ENCODE measurements around the gene UGT1A8.

The UGT1A8 gene

DNA sequence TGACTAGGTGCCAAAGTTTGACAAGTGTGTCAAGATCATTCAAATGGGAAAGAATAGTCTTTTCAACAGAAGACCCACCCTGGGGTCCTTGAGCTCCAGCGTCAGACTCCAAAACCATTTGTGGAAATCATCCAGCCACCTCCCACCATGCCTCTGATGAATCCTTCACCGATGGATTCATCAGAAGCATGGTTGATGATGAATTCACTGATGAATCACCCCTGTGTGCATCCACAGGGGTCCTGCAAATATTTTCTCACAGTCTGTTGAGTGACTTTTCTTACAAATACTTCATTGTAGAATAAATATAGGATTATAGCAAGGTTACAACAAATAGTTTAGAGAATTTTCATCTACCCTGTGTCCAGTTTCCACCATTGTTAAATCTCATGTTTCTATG lies 58.6 kb downstream of the UGT1A8 start:
- no peak overlapping the region for H2AFZ ChIP-seq (ENCODE audit: low read length)

DNA sequence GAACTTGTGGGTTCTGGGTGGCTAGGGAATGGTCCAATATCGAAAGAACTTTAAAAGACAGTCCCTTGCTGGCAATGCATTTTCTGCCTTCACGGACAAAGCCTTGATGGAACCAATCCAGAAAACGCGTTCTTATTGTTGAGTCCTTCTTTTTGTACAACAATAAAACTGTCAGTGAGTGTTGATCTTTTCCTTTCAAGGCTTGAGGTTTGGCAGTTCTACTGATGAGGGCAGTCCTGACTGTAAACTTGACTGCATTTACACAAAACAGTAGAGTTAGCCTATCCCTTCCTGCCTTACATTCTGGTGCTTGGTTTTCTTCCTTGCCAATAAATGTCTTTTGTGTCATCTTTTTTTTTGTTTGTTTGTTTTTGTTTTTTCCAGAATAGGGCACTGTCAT lies 61.8 kb downstream of the UGT1A8 start:
- Histone ChIP-seq H2AFZ (ENCODE audit: low read length) (no peak overlapping the region), H4K91ac (ENCODE audit: low read depth, low read length, poor library complexity) (no peak overlapping the region), H2BK12ac (ENCODE audit: low read length) (no peak overlapping the region), H2BK15ac (ENCODE audit: low read length) (no peak overlapping the region), H2AK5ac (ENCODE audit: low read depth, low read length) (no peak overlapping the region), H2BK5ac (ENCODE audit: low read length) (no peak overlapping the region), H3K36me3 (replicated peaks in 1 of 2; ENCODE audit: control insufficient read depth in 2 of 2, insufficient read depth in 2 of 2, low read length in 2 of 2) (no peaks in the 10 kb centered on the region), H3K23ac (ENCODE audit: low read depth, low read length, poor library complexity) (no peak overlapping the region), H3K4me2 (ENCODE audit: insufficient read depth, low read length, poor library complexity, severe bottlenecking) (no peak overlapping the region), H4K8ac (ENCODE audit: low read depth, low read length) (no peak overlapping the region), H3K4me1 (ENCODE audit: control insufficient read depth in 2 of 2, insufficient read depth in 1 of 2, low read depth in 1 of 2, low read length in 2 of 2) (no peaks in the 10 kb centered on the region), H3K4ac (ENCODE audit: low read length) (no peak overlapping the region), H3K9me3 (replicated peaks in 1 of 2; ENCODE audit: control insufficient read depth in 2 of 2, insufficient read depth in 1 of 2, low read depth in 1 of 2, low read length in 2 of 2) (no peaks in the 10 kb centered on the region), H3K27me3 (ENCODE audit: control insufficient read depth in 3 of 3, insufficient read depth in 3 of 3, low read depth in 1 of 3, low read length in 3 of 3) (no peaks in the 10 kb centered on the region), H2BK120ac (ENCODE audit: low read depth, low read length) (no peak overlapping the region), H3K79me1 (ENCODE audit: low read depth, low read length) (no peaks in the 10 kb centered on the region), H3K4me3 (ENCODE audit: low read length in 2 of 2) (no peak overlapping the region), H3K14ac (ENCODE audit: low read length) (no peak overlapping the region), H3K18ac (ENCODE audit: low read length) (no peak overlapping the region), H3K9ac (ENCODE audit: low read depth, low read length, poor library complexity) (no peak overlapping the region), H3K27ac (replicated peaks; ENCODE audit: low read length) (no peak overlapping the region)
- DNase-seq (ENCODE audit: low spot score) = no peak
- no CpG with 5 or more reads among the region's 4 CpGs for WGBS, 2 donors (ENCODE audit: extremely low coverage in 2 of 2, insufficient read length in 2 of 2, insufficient replicate concordance in 1 of 2)

More for the DNA sequence above, 58.6 kb downstream of the UGT1A8 start:
- no peak overlapping the region for H2AK5ac ChIP-seq (ENCODE audit: low read depth, low read length)
- H4K8ac ChIP-seq (ENCODE audit: low read depth, low read length) = no peak overlapping the region
- H3K36me3 ChIP-seq (replicated peaks in 1 of 2; ENCODE audit: control insufficient read depth in 2 of 2, insufficient read depth in 2 of 2, low read length in 2 of 2) = no peaks in the 10 kb centered on the region
- H3K9me3 ChIP-seq (replicated peaks in 1 of 2; ENCODE audit: control insufficient read depth in 2 of 2, insufficient read depth in 1 of 2, low read depth in 1 of 2, low read length in 2 of 2) = no peaks in the 10 kb centered on the region
- no peak overlapping the region for H2BK120ac ChIP-seq (ENCODE audit: low read depth, low read length)
- H4K91ac ChIP-seq (ENCODE audit: low read depth, low read length, poor library complexity) = no peak overlapping the region
- no peak overlapping the region for H3K4me3 ChIP-seq (ENCODE audit: low read length in 2 of 2)
- H2BK15ac ChIP-seq (ENCODE audit: low read length) = no peak overlapping the region
- H3K18ac ChIP-seq (ENCODE audit: low read length) = no peak overlapping the region
- no peak overlapping the region for H3K9ac ChIP-seq (ENCODE audit: low read depth, low read length, poor library complexity)
- no peaks in the 10 kb centered on the region for H3K79me1 ChIP-seq (ENCODE audit: low read depth, low read length)
- no peak for DNase-seq (ENCODE audit: low spot score)
- no peak overlapping the region for H3K23ac ChIP-seq (ENCODE audit: low read depth, low read length, poor library complexity)
- no peak overlapping the region for H2BK5ac ChIP-seq (ENCODE audit: low read length)
- WGBS, 2 donors (ENCODE audit: extremely low coverage in 2 of 2, insufficient read length in 2 of 2, insufficient replicate concordance in 1 of 2) = no CpG with 5 or more reads among the region's 2 CpGs
- H3K4me1 ChIP-seq (ENCODE audit: control insufficient read depth in 2 of 2, insufficient read depth in 1 of 2, low read depth in 1 of 2, low read length in 2 of 2) = no peaks in the 10 kb centered on the region
- H3K4ac ChIP-seq (ENCODE audit: low read length) = no peak overlapping the region
- no peaks in the 10 kb centered on the region for H3K27me3 ChIP-seq (ENCODE audit: control insufficient read depth in 3 of 3, insufficient read depth in 3 of 3, low read depth in 1 of 3, low read length in 3 of 3)
- H3K14ac ChIP-seq (ENCODE audit: low read length) = no peak overlapping the region
- H3K27ac ChIP-seq (replicated peaks; ENCODE audit: low read length) = no peak overlapping the region
- no peak overlapping the region for H2BK12ac ChIP-seq (ENCODE audit: low read length)
- no peak overlapping the region for H3K4me2 ChIP-seq (ENCODE audit: insufficient read depth, low read length, poor library complexity, severe bottlenecking)

DNA sequence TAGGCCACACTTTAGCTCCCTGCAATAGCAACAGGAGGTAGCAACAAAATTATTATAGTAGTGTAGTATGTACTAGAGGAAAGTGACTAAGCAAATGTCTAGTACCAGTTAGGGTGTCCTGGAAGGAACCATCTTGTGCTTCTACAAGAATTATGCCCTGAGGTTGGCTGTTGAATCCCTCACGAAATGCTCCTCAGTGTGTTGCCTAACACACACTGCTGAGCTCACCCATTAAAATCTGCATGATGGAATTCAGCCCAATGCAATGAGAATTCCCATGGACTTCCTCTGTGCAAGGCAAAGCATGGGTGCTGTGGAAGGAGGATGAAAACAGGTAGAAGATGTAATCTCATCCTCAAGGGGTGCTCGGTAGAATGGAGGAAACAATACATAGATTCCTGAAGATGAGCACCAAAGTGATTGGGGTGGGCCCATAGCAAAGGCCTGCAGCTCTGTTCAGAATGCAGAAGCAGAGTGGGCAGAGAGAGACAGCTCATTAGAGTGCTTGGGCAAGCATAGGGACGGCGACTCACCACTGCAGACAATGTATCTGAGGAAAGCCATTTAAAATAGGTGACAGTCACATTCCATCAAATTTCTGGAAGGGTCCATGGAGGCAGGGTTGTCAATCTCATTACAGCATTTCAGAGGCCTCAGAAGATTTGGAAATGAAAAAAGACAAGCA lies 63.1 kb downstream of the UGT1A8 start:
- Histone ChIP-seq H2BK5ac (ENCODE audit: low read length) (no peak overlapping the region), H3K36me3 (replicated peaks in 1 of 2; ENCODE audit: control insufficient read depth in 2 of 2, insufficient read depth in 2 of 2, low read length in 2 of 2) (no peaks in the 10 kb centered on the region), H2AK5ac (ENCODE audit: low read depth, low read length) (no peak overlapping the region), H3K4me1 (ENCODE audit: control insufficient read depth in 2 of 2, insufficient read depth in 1 of 2, low read depth in 1 of 2, low read length in 2 of 2) (no peaks in the 10 kb centered on the region), H3K18ac (ENCODE audit: low read length) (no peak overlapping the region), H3K27me3 (ENCODE audit: control insufficient read depth in 3 of 3, insufficient read depth in 3 of 3, low read depth in 1 of 3, low read length in 3 of 3) (no peaks in the 10 kb centered on the region), H2BK120ac (ENCODE audit: low read depth, low read length) (no peak overlapping the region), H3K27ac (replicated peaks; ENCODE audit: low read length) (no peak overlapping the region), H3K4ac (ENCODE audit: low read length) (no peak overlapping the region), H3K79me1 (ENCODE audit: low read depth, low read length) (no peaks in the 10 kb centered on the region), H3K23ac (ENCODE audit: low read depth, low read length, poor library complexity) (no peak overlapping the region), H2BK12ac (ENCODE audit: low read length) (no peak overlapping the region), H4K91ac (ENCODE audit: low read depth, low read length, poor library complexity) (no peak overlapping the region), H3K14ac (ENCODE audit: low read length) (no peak overlapping the region), H3K9me3 (replicated peaks in 1 of 2; ENCODE audit: control insufficient read depth in 2 of 2, insufficient read depth in 1 of 2, low read depth in 1 of 2, low read length in 2 of 2) (no peaks in the 10 kb centered on the region), H2AFZ (ENCODE audit: low read length) (no peak overlapping the region), H3K4me3 (ENCODE audit: low read length in 2 of 2) (no peak overlapping the region), H3K9ac (ENCODE audit: low read depth, low read length, poor library complexity) (no peak overlapping the region), H4K8ac (ENCODE audit: low read depth, low read length) (no peak overlapping the region), H3K4me2 (ENCODE audit: insufficient read depth, low read length, poor library complexity, severe bottlenecking) (no peak overlapping the region), H2BK15ac (ENCODE audit: low read length) (no peak overlapping the region)
- DNase-seq (ENCODE audit: low spot score) = no peak
- no CpG with 5 or more reads among the region's 4 CpGs for WGBS, 2 donors (ENCODE audit: extremely low coverage in 2 of 2, insufficient read length in 2 of 2, insufficient replicate concordance in 1 of 2)

DNA sequence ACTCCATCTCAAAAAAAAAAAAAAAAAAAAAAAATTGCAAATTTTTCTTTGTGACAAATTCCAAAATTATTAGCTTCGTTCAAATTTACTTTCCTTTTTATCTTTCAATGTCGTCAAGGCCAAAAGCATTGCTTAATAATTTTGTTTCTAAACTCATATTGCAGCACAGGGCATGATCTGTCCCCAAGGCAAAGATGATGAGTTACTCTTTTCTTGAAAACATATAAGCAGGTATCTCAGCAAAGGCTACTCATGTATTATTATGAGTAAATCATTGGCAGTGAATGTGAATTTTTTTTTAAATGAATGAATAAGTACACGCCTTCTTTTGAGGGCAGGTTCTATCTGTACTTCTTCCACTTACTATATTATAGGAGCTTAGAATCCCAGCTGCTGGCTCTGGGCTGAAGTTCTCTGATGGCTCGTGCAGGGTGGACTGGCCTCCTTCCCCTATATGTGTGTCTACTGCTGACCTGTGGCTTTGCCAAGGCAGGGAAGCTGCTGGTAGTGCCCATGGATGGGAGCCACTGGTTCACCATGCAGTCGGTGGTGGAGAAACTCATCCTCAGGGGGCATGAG lies 64.2 kb downstream of the UGT1A8 start, which contains the start of gene UGT1A7:
Gene UGT1A7 (plus strand): TSS at position 381 of the 579 bp plus-strand sequence. CDS start 37 bp downstream, at position 418.
- Histone ChIP-seq H2BK120ac (ENCODE audit: low read depth, low read length) (no peak within 1 kb of the TSS), H2BK5ac (ENCODE audit: low read length) (no peak within 1 kb of the TSS), H3K4ac (ENCODE audit: low read length) (no peak within 1 kb of the TSS), H2AFZ (ENCODE audit: low read length) (no peak within 1 kb of the TSS), H3K27ac (replicated peaks; ENCODE audit: low read length) (no peak within 1 kb of the TSS), H3K36me3 (replicated peaks in 1 of 2; ENCODE audit: control insufficient read depth in 2 of 2, insufficient read depth in 2 of 2, low read length in 2 of 2) (no peaks in the 10 kb centered on the region), H2BK12ac (ENCODE audit: low read length) (no peak within 1 kb of the TSS), H3K18ac (ENCODE audit: low read length) (no peak within 1 kb of the TSS), H3K9ac (ENCODE audit: low read depth, low read length, poor library complexity) (no peak within 1 kb of the TSS), H3K9me3 (replicated peaks in 1 of 2; ENCODE audit: control insufficient read depth in 2 of 2, insufficient read depth in 1 of 2, low read depth in 1 of 2, low read length in 2 of 2) (no peaks in the 10 kb centered on the region), H2AK5ac (ENCODE audit: low read depth, low read length) (no peak within 1 kb of the TSS), H3K23ac (ENCODE audit: low read depth, low read length, poor library complexity) (no peak within 1 kb of the TSS), H2BK15ac (ENCODE audit: low read length) (no peak within 1 kb of the TSS), H3K4me1 (ENCODE audit: control insufficient read depth in 2 of 2, insufficient read depth in 1 of 2, low read depth in 1 of 2, low read length in 2 of 2) (no peaks in the 10 kb centered on the region), H3K4me3 (ENCODE audit: low read length in 2 of 2) (no peak within 1 kb of the TSS), H4K8ac (ENCODE audit: low read depth, low read length) (no peak within 1 kb of the TSS), H3K79me1 (ENCODE audit: low read depth, low read length) (no peaks in the 10 kb centered on the region), H3K27me3 (ENCODE audit: control insufficient read depth in 3 of 3, insufficient read depth in 3 of 3, low read depth in 1 of 3, low read length in 3 of 3) (no peaks in the 10 kb centered on the region), H3K4me2 (ENCODE audit: insufficient read depth, low read length, poor library complexity, severe bottlenecking) (no peak within 1 kb of the TSS), H3K14ac (ENCODE audit: low read length) (no peak within 1 kb of the TSS), H4K91ac (ENCODE audit: low read depth, low read length, poor library complexity) (no peak within 1 kb of the TSS)
- WGBS, 2 donors (ENCODE audit: extremely low coverage in 2 of 2, insufficient read length in 2 of 2, insufficient replicate concordance in 1 of 2) = 100% methylated on average over 1 of the region's 5 CpGs; no CpG with 5 or more reads in 1 of the 2 donors
- DNase-seq (ENCODE audit: low spot score) = no peak

Data from neuronal stem cell (in vitro differentiated cells).